GM23338 (cell line): ENCODE data around the gene AIG1. TPM values are rescaled to one million over a fixed set of nuclear protein-coding genes. Genes with fewer than 3 reads are reported as not detected.

Experiments used
- ATAC-seq: fragments of 200-7000 bp; cut with Tn5 transposase; 3 replicates; pipeline ENCODE4 v1.9.1; 2020
- DNase-seq: peaks from one replicate; pipeline ENCODE4 v3.0.0-alpha.2; 2015; ENCODE audit warnings: low spot score
- H2AFZ ChIP-seq: fragments of 200-600 bp; sonication (generic); 2 replicates; pipeline ENCODE4 v1.8.0; 2016; ENCODE audit warnings: antibody characterized with exemption, mild to moderate bottlenecking, moderate library complexity
- H3F3A ChIP-seq: fragments of 200-600 bp; sonication (generic); replicated peaks from 2 replicates; pipeline ENCODE4 v1.8.0; 2017; ENCODE audit warnings: antibody characterized with exemption, mixed run types, low read depth
- H3K27ac ChIP-seq: fragments of 200-600 bp; sonication (generic); 2 replicates; pipeline ENCODE4 v1.6.1; 2016; ENCODE audit warnings: low read depth
- H3K27me3 ChIP-seq: fragments of 200-600 bp; sonication (generic); 2 replicates; pipeline ENCODE4 v1.8.0; 2016; ENCODE audit warnings: mild to moderate bottlenecking, mixed run types, moderate library complexity; ENCODE audit not compliant: insufficient read depth
- H3K36me3 ChIP-seq: fragments of 200-600 bp; sonication (generic); 2 replicates; pipeline ENCODE4 v1.8.0; 2016; ENCODE audit warnings: mild to moderate bottlenecking; ENCODE audit not compliant: insufficient read depth
- H3K4me1 ChIP-seq: fragments of 200-600 bp; sonication (generic); 2 replicates; pipeline ENCODE4 v1.8.0; 2016; ENCODE audit warnings: mild to moderate bottlenecking, moderate library complexity; ENCODE audit not compliant: insufficient read depth
- H3K4me2 ChIP-seq: fragments of 200-600 bp; sonication (generic); 2 replicates; pipeline ENCODE4 v1.7.1; 2017; ENCODE audit warnings: mixed run types
- H3K4me3 ChIP-seq: fragments of 200-600 bp; sonication (generic); 2 replicates; pipeline ENCODE4 v1.6.1; 2016; ENCODE audit warnings: mixed run types
- H3K79me2 ChIP-seq: fragments of 200-600 bp; sonication (generic); replicated peaks from 2 replicates; pipeline ENCODE4 v1.8.0; 2017; ENCODE audit warnings: mild to moderate bottlenecking; ENCODE audit not compliant: insufficient read depth
- H3K9me2 ChIP-seq: fragments of 200-600 bp; sonication (generic); 2 replicates; pipeline ENCODE4 v1.8.0; 2017; ENCODE audit not compliant: insufficient read depth
- H4K20me1 ChIP-seq: fragments of 200-600 bp; sonication (generic); replicated peaks from 2 replicates; pipeline ENCODE4 v1.8.0; 2017; ENCODE audit warnings: mild to moderate bottlenecking; ENCODE audit not compliant: insufficient read depth
- H3K27ac Mint-ChIP-seq: 2 replicates; pipeline ENCODE4 v1.8.0; 2020; ENCODE audit warnings: inconsistent platforms, mild to moderate bottlenecking, moderate library complexity, mixed read lengths
- H3K27me3 Mint-ChIP-seq: 3 replicates; pipeline ENCODE4 v1.8.0; 2022; ENCODE audit warnings: low read depth, mild to moderate bottlenecking, moderate library complexity, mixed read lengths, inconsistent platforms; ENCODE audit not compliant: insufficient read depth, poor library complexity
- H3K36me3 Mint-ChIP-seq: 3 replicates; pipeline ENCODE4 v1.8.0; 2021; ENCODE audit warnings: low read depth, mild to moderate bottlenecking, inconsistent platforms, moderate library complexity, mixed read lengths
- H3K4me1 Mint-ChIP-seq: 3 replicates; pipeline ENCODE4 v1.8.0; 2020; ENCODE audit warnings: mild to moderate bottlenecking, inconsistent platforms, mixed read lengths
- H3K4me3 Mint-ChIP-seq: 3 replicates; pipeline ENCODE4 v1.8.0; 2021; ENCODE audit warnings: moderate library complexity, mild to moderate bottlenecking, inconsistent platforms, mixed read lengths
- H3K9me3 Mint-ChIP-seq: 3 replicates; pipeline ENCODE4 v1.8.0; 2020; ENCODE audit warnings: moderate library complexity, mild to moderate bottlenecking, inconsistent platforms, mixed read lengths
- CREB1 ChIP-seq: fragments of 250-450 bp; sonication (Bioruptor Pico); IDR thresholded peaks from 2 replicates; pipeline ENCODE4 v1.5.0; 2020; ENCODE audit warnings: low read depth, mild to moderate bottlenecking, moderate library complexity
- EZH2 ChIP-seq: fragments of 200-600 bp; sonication (generic); IDR thresholded peaks from one replicate; pipeline ENCODE4 v1.8.0; 2017; ENCODE audit warnings: antibody characterized with exemption, mild to moderate bottlenecking, low read depth; ENCODE audit not compliant: unreplicated experiment
- EZH2phosphoT487 ChIP-seq: fragments of 200-600 bp; sonication (generic); IDR thresholded peaks from one replicate; pipeline ENCODE4 v1.8.1; 2018; ENCODE audit warnings: antibody characterized with exemption; ENCODE audit not compliant: unreplicated experiment
- JUNB ChIP-seq: IDR thresholded peaks from one replicate; pipeline ENCODE4 v1.6.1; 2016; ENCODE audit warnings: antibody characterized with exemption; ENCODE audit not compliant: unreplicated experiment
- NANOG ChIP-seq: IDR thresholded peaks from 2 replicates; pipeline ENCODE4 v1.6.1; 2016; ENCODE audit warnings: antibody characterized with exemption, borderline replicate concordance
- POLR2AphosphoS5 ChIP-seq: IDR thresholded peaks from 2 replicates; pipeline ENCODE4 v1.6.1; 2016; ENCODE audit warnings: antibody characterized with exemption, low read depth
- REST ChIP-seq: IDR thresholded peaks from one replicate; pipeline ENCODE4 v1.6.1; 2018; ENCODE audit warnings: antibody characterized with exemption; ENCODE audit not compliant: unreplicated experiment
- STAT1 ChIP-seq: IDR thresholded peaks from one replicate; pipeline ENCODE4 v1.6.1; 2016; ENCODE audit warnings: antibody characterized with exemption; ENCODE audit not compliant: unreplicated experiment
- ZNF114 ChIP-seq: fragments of 250-450 bp; sonication (Bioruptor Pico); IDR thresholded peaks from 2 replicates; pipeline ENCODE4 v1.5.0; 2020; ENCODE audit warnings: mild to moderate bottlenecking, moderate library complexity
- ZNF331 ChIP-seq: fragments of 250-450 bp; sonication (Bioruptor Pico); IDR thresholded peaks from 2 replicates; pipeline ENCODE4 v1.5.0; 2020; ENCODE audit warnings: low read depth, mild to moderate bottlenecking, moderate library complexity
- polyA plus RNA-seq: library from polyadenylated mRNA; unstranded; fragments of >200 nt; fragmentation: Nextera tagmentation; extraction: Ambion mirVana; gene quantifications from 2 replicates; pipeline ENCODE4 v1.2.1, GENCODE V29; 2016
- total RNA-seq: library from RNA; depleted of rRNA; stranded (reverse); fragments of >200 nt; shearing (Covaris generic); gene quantifications from 2 replicates; pipeline ENCODE4 v1.2.3, GENCODE V29; 2014

AIG1 gene
- total and polyA plus RNA-seq, 2 experiments from 2014 or later: 65.2 to 88.4 TPM

DNA sequence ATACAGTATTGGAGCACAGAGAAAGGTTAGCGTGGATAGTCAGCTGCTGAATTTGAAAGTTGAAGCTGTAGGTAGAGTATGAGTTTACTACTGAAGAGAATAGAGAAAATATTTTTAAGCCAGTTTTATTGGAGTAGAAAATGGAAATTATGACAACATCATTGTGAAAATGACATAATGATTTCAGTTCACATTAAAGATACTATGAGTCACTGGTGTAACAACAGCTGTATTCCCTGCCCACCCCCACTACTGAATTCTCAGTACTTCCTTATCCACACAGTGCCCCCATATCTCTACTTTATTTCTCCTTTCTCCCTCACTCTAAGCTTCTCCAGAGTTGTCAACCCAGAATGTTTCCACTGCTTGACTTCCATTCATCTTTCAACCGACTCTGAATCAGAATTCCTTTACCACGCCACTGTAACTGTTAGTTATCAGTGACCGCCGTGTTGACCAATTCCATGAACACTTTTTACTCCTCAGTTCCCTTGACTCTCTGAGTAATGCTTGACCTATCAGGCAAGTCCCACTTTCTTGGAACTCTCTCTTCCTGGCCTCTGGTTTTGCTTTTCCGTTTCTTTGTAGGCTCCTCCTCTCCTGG lies 139.6 kb downstream of the AIG1 start:
- TF ChIP-seq ZNF331 (CRISPR knock-in tag): no peak
- TF ChIP-seq NANOG: no peak
- no peak for TF ChIP-seq CREB1 (CRISPR knock-in tag)
- no peak for TF ChIP-seq POLR2AphosphoS5
- no peak for TF ChIP-seq EZH2
- TF ChIP-seq STAT1: no peak
- no peak for TF ChIP-seq EZH2phosphoT487
- no peak for TF ChIP-seq ZNF114 (CRISPR knock-in tag)
- no peak for TF ChIP-seq JUNB
- peaks cover 16% of the 10 kb centered on the region for H3K36me3 Mint-ChIP-seq

GRCh38 chr6:143204045-143204444 lies 143.4 kb downstream of the AIG1 start:
- Histone ChIP-seq H2AFZ (no peak overlapping the region), H3F3A (no peaks in the 10 kb centered on the region), H4K20me1 (no peaks in the 10 kb centered on the region), H3K4me2 (no peak overlapping the region), H3K27ac (no peak overlapping the region), H3K27me3 (no peaks in the 10 kb centered on the region), H3K79me2 (no peaks in the 10 kb centered on the region), H3K4me1 (no peaks in the 10 kb centered on the region), H3K36me3 (no peaks in the 10 kb centered on the region), H3K9me2 (no peaks in the 10 kb centered on the region), H3K4me3 (no peak overlapping the region)
- TF ChIP-seq REST: no peak
- TF ChIP-seq STAT1: no peak
- no peak for TF ChIP-seq EZH2phosphoT487
- no peak for TF ChIP-seq ZNF114 (CRISPR knock-in tag)
- TF ChIP-seq NANOG: no peak
- peak; percentile 72 for TF ChIP-seq ZNF331 (CRISPR knock-in tag)
- ATAC-seq (no peak), DNase-seq (no peak)
- Mint-ChIP-seq H3K9me3 (no peaks in the 10 kb centered on the region), H3K27ac (no peak overlapping the region), H3K27me3 (peaks cover 3% of the 10 kb centered on the region), H3K36me3 (peaks cover 17% of the 10 kb centered on the region), H3K4me3 (no peak overlapping the region), H3K4me1 (no peaks in the 10 kb centered on the region)

More for the DNA sequence above, 139.6 kb downstream of the AIG1 start:
- Histone ChIP-seq H3F3A (no peaks in the 10 kb centered on the region), H3K27me3 (no peaks in the 10 kb centered on the region), H3K4me2 (no peak overlapping the region), H3K4me3 (no peak overlapping the region), H3K9me2 (no peaks in the 10 kb centered on the region), H4K20me1 (no peaks in the 10 kb centered on the region), H2AFZ (no peak overlapping the region), H3K4me1 (no peaks in the 10 kb centered on the region), H3K79me2 (no peaks in the 10 kb centered on the region), H3K36me3 (no peaks in the 10 kb centered on the region), H3K27ac (no peak overlapping the region)
- DNase-seq: no peak
- Mint-ChIP-seq H3K4me1 (no peaks in the 10 kb centered on the region), H3K9me3 (no peaks in the 10 kb centered on the region), H3K4me3 (no peak overlapping the region), H3K27ac (no peak overlapping the region), H3K27me3 (peaks cover 3% of the 10 kb centered on the region)
- no peak for ATAC-seq
